GM19328 (cell line): Measurements from ENCODE around the gene EGF.
"Not testable (repeated sequence)": the region's sequence is repeated elsewhere in the genome, so short reads cannot be mapped to it uniquely, and the experiment has no call there.

Experiments used
- ATAC-seq: cut with Tn5 transposase; IDR thresholded peaks from one replicate; pipeline ENCODE4 v1.9.1; 2021; ENCODE audit warnings: mild to moderate bottlenecking, moderate library complexity; ENCODE audit not compliant: unreplicated experiment

EGF gene

GRCh38 chr4:109913596-109914241 is 1.0 kb downstream of the EGF start:
- ATAC-seq, result no peak

GRCh38 chr4:109914322-109914721 is 1.6 kb downstream of the EGF start:
- no peak for ATAC-seq

- no peak for ATAC-seq
Observed at GRCh38 chr4:109915385-109916026, 2.8 kb downstream of the EGF start.

GRCh38 chr4:109916027-109916409 is 3.3 kb downstream of the EGF start:
- ATAC-seq, result no peak

GRCh38 chr4:109921384-109921808 is 8.7 kb downstream of the EGF start:
- no peak for ATAC-seq

GRCh38 chr4:109925396-109925795 is 12.7 kb downstream of the EGF start:
- ATAC-seq, result no peak

GRCh38 chr4:109928327-109929045 is 15.8 kb downstream of the EGF start:
- no peak for ATAC-seq

GRCh38 chr4:109930464-109930863 is 17.8 kb downstream of the EGF start:
- no peak for ATAC-seq

- no peak for ATAC-seq
Observed at GRCh38 chr4:109930872-109931271, 18.2 kb downstream of the EGF start.

GRCh38 chr4:109931318-109931717 is 18.6 kb downstream of the EGF start:
- ATAC-seq, result no peak

- not testable (repeated sequence) for ATAC-seq
Observed at GRCh38 chr4:109937352-109937751, 24.7 kb downstream of the EGF start.

GRCh38 chr4:109939190-109939589 is 26.5 kb downstream of the EGF start:
- ATAC-seq, result no peak

- ATAC-seq, result no peak
Observed at GRCh38 chr4:109942292-109942926, 29.7 kb downstream of the EGF start.

- ATAC-seq, result no peak
Observed at GRCh38 chr4:109943745-109944144, 31.1 kb downstream of the EGF start.

GRCh38 chr4:109944591-109944990 is 31.9 kb downstream of the EGF start:
- ATAC-seq, result no peak

- ATAC-seq, result no peak
Observed at GRCh38 chr4:109945056-109945455, 32.4 kb downstream of the EGF start.

- ATAC-seq, result no peak
Observed at GRCh38 chr4:109946120-109946519, 33.4 kb downstream of the EGF start.

GRCh38 chr4:109947457-109947856 is 34.8 kb downstream of the EGF start:
- no peak for ATAC-seq

- no peak for ATAC-seq
Observed at GRCh38 chr4:109947918-109948317, 35.2 kb downstream of the EGF start.

- not testable (repeated sequence) for ATAC-seq
Observed at GRCh38 chr4:109949099-109949718, 36.5 kb downstream of the EGF start.

GRCh38 chr4:109952612-109953011 is 39.9 kb downstream of the EGF start:
- no peak for ATAC-seq
